Lung (tissue), 12 donors: Measurements from ENCODE around the gene PPP1R15A. TPM values are rescaled to one million over a fixed set of nuclear protein-coding genes. Genes with fewer than 3 reads are reported as not detected.
"Not testable (repeated sequence)": the region's sequence is repeated elsewhere in the genome, so short reads cannot be mapped to it uniquely, and the experiment has no call there.

Experiments
- ATAC-seq: fragments of 200-7000 bp; cut with Tn5 transposase; one replicate; pipeline ENCODE4 v1.9.1; 2020; ENCODE audit warnings: moderate number of reproducible peaks; ENCODE audit not compliant: insufficient read depth, low FRiP score
- DNase-seq, 3 donors: peaks; one replicate each; pipeline ENCODE4 v3.0.0-alpha.2; 2013 to 2017
- H3K27ac ChIP-seq, 2 donors: one replicate each; pipeline ENCODE4 v1.5.1; 2013; ENCODE audit warnings: mild to moderate bottlenecking in 2 of 2, moderate library complexity in 2 of 2, control low read depth in 1 of 2, inconsistent platforms in 1 of 2, low read depth in 1 of 2, low read length in 1 of 2
- H3K27me3 ChIP-seq, 3 donors: one replicate each; pipeline ENCODE4 v1.5.1; 2013; ENCODE audit warnings: low read length in 2 of 3; ENCODE audit not compliant: control insufficient read depth in 3 of 3, insufficient read depth in 3 of 3
- H3K36me3 ChIP-seq, 4 donors: one replicate each; pipeline ENCODE4 v1.5.1; 2013; ENCODE audit warnings: low read length in 4 of 4, mild to moderate bottlenecking in 1 of 4, moderate library complexity in 1 of 4; ENCODE audit not compliant: control insufficient read depth in 4 of 4, insufficient read depth in 4 of 4
- H3K4me1 ChIP-seq, 5 donors: one replicate each; pipeline ENCODE4 v1.5.1; 2013; ENCODE audit warnings: low read length in 5 of 5, mild to moderate bottlenecking in 2 of 5, moderate library complexity in 1 of 5; ENCODE audit not compliant: control insufficient read depth in 5 of 5, insufficient read depth in 5 of 5
- H3K4me3 ChIP-seq: one replicate; pipeline ENCODE4 v1.5.1; 2013; ENCODE audit warnings: mild to moderate bottlenecking, control low read depth, moderate library complexity
- H3K9ac ChIP-seq, 2 donors: one replicate each; pipeline ENCODE4 v1.5.1; 2013; ENCODE audit warnings: low read length in 2 of 2, control low read depth in 1 of 2; ENCODE audit not compliant: insufficient read depth in 1 of 2
- H3K9me3 ChIP-seq, 4 donors: one replicate each; pipeline ENCODE4 v1.5.1; 2013; ENCODE audit warnings: low read length in 3 of 4, mild to moderate bottlenecking in 1 of 4, moderate library complexity in 1 of 4; ENCODE audit not compliant: control insufficient read depth in 4 of 4, insufficient read depth in 3 of 4
- WGBS, 2 donors: extraction: QIAGEN DNeasy Blood & Tissue Kit; methylation state at CpG; one replicate each; pipeline ENCODE4 v1.1.7; 2013; 5-methylcytosine and 5-hydroxymethylcytosine counted together
- polyA plus RNA-seq, 2 donors: library from polyadenylated mRNA; stranded (reverse); fragments of 200-250 nt; gene quantifications; one replicate each; pipeline ENCODE4 v1.2.1, GENCODE V29; 2013
- total RNA-seq, 2 donors: library from RNA; depleted of rRNA in 1 of 2; stranded (reverse); fragments of >200 nt in 1 of 2; gene quantifications; one replicate each; pipeline ENCODE4 v1.2.1, GENCODE V29; 2014 to 2021
- TF ChIP-seq, protein P1 (sequence below): IDR thresholded peaks from 2 replicates; pipeline ENCODE4 v1.5.1; 2012; ENCODE audit warnings: mild to moderate bottlenecking; ENCODE audit errors: control extremely low read depth, extremely low read depth
- donor health status: control.
- donor health status: control.
- donor health status: Bipolar disorder and iron deficiency.
- donor health status: healthy.
- donor health status: DM: yes; HTN: yes; CAD: no.

The PPP1R15A gene
- total and polyA plus RNA-seq, 4 donors, result 101 to 208 (median 153) TPM

DNA sequence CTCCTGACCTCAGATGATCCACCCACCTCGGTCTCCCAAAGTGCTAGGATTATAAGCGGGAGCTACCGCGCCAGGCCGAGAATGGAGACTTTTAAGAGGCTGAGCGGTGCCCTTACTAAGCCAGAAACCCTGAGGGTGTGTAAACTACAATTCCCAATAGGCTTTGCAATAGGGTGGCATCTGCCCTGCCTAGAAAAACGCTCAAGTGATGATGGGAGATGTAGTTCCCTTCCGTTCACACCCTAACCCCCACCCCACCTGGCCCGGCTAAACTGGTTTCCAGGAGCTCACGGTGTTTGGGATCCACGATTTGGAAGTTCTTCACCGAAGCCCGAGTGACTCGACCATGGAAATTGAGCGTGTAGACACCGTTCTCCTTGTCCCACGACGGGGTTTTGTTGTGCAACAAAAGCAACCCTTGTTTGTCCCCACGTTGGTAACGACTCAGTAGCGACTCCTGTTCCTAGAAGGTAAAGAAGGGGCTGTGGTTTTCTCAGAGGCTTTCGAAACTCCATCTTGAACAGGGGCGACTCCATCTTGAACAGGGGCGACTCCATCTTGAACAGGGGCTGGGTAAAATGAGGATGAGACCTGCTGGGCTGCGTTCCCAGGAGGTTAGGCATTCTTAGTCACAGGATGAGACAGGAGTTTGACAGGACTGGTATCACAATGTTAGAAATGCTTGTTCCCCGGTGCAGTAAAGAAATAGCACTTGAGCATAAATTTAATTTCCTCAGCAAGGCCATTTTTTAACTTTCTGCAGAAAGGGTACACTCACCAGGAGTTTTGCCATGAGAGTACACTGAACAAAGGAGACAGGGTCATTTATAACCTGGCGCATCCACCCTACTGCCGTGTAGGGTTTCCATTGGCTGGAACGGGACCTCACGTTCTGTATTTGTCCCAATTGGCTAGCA lies 9.8 kb downstream of the PPP1R15A start:
- no peak overlapping the region for H3K9ac ChIP-seq
- no peak overlapping the region for H3K4me3 ChIP-seq
- H3K4me1 ChIP-seq, result peaks cover 0 to 5% (median 0%) of the 10 kb centered on the region in 5 donors
- no peak for ATAC-seq
- H3K27ac ChIP-seq, result no peak overlapping the region
- TF ChIP-seq, protein P1, sequence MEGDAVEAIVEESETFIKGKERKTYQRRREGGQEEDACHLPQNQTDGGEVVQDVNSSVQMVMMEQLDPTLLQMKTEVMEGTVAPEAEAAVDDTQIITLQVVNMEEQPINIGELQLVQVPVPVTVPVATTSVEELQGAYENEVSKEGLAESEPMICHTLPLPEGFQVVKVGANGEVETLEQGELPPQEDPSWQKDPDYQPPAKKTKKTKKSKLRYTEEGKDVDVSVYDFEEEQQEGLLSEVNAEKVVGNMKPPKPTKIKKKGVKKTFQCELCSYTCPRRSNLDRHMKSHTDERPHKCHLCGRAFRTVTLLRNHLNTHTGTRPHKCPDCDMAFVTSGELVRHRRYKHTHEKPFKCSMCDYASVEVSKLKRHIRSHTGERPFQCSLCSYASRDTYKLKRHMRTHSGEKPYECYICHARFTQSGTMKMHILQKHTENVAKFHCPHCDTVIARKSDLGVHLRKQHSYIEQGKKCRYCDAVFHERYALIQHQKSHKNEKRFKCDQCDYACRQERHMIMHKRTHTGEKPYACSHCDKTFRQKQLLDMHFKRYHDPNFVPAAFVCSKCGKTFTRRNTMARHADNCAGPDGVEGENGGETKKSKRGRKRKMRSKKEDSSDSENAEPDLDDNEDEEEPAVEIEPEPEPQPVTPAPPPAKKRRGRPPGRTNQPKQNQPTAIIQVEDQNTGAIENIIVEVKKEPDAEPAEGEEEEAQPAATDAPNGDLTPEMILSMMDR, result no peak
- WGBS, 2 donors, result 77 to 81% methylated on average over 30 of the region's 30 CpGs
- peaks cover 0 to 10% (median 5%) of the 10 kb centered on the region in 4 donors for H3K36me3 ChIP-seq
- H3K27me3 ChIP-seq, result no peaks in the 10 kb centered on the region
- H3K9me3 ChIP-seq, result no peaks in the 10 kb centered on the region
- DNase-seq, result no peak

DNA sequence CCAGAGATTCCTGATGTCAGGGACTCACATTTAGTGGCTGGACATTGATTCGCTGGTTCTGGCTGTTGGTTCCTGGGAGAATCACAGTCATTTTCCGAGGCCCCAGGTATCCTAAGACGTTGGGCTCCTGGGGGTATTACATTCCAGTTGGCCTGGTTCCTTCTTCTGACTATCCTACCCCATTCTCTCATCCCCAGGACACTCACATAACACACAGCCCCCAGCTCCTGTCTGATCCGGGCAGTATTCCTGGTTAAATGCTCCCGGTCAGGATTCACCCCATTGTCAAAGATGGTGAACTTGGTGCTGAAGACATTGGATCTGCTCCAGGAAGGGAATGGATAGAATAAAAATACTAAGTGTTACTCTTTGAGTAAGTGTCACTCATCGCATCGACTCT lies 11.5 kb downstream of the PPP1R15A start:
- no peak for ATAC-seq
- no peak for DNase-seq
- Histone ChIP-seq H3K36me3 (peaks cover 0 to 3% (median 0%) of the 10 kb centered on the region in 4 donors), H3K27me3 (no peaks in the 10 kb centered on the region), H3K4me1 (no peaks in the 10 kb centered on the region), H3K4me3 (no peak overlapping the region), H3K27ac (no peak overlapping the region), H3K9me3 (no peaks in the 10 kb centered on the region), H3K9ac (no peak overlapping the region)
- TF ChIP-seq, protein P1, result no peak
- WGBS, 2 donors, result 95 to 97% methylated on average over 7 of the region's 7 CpGs

DNA sequence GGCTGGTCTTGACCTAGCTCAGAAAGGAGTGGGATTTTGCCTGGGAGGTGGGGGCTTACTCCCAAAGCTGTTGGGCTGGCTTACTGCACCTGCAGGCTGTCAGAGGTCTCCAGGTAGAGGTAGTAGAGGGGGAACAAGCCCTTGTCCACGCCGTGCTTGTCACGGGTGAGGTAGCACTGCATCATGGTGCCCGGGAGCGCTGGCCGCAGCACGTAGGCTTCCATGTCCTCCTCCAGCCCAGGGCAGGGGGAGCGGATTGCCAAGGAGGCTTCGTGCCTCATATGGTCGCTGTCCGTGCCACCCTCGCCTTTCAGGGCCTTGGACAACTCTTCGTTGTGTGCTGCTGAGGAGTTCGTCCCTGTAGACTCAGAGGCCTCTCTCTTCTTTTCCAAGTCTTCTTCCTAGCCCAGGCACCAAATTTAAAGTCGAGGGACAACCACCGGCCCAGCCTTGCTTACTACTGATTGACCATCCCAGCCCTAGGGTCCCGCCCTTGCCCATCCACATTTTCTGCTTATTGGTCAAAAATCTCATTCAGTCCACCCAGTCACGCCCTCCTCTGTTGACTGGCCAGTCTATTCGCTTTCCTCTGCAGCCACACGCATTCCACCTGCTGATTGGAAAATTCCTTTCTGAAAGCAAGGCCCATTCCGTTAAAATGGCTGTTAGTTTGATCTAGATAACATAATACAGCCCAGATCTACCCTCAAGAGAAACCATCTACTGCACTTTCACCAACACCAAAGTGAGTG lies 15.8 kb downstream of the PPP1R15A start:
- H3K27ac ChIP-seq, result no peak overlapping the region
- ATAC-seq (no peak), DNase-seq (no peak)
- H3K9ac ChIP-seq, result no peak overlapping the region
- WGBS, 2 donors, result 95 to 96% methylated on average over 21 of the region's 21 CpGs
- no peaks in the 10 kb centered on the region for H3K27me3 ChIP-seq
- peaks cover 0 to 1% (median 0%) of the 10 kb centered on the region in 5 donors for H3K4me1 ChIP-seq
- TF ChIP-seq, protein P1, result no peak
- no peaks in the 10 kb centered on the region for H3K9me3 ChIP-seq
- no peak overlapping the region for H3K4me3 ChIP-seq
- no peaks in the 10 kb centered on the region for H3K36me3 ChIP-seq

DNA sequence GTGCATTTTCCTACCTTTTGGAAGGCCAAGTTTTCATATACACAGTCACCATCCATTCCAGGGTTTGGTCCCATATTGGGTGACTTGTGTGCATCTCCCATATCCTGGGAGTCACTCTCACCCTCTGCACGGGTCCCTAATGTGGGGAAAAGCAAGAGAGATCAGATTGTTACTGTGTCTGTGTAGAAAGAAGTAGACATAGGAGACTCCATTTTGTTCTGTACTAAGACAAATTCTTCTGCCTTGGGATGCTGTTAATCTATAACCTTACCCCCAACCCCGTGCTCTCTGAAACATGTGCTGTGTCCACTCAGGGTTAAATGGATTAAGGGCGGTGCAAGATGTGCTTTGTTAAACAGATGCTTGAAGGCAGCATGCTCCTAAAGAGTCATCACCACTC lies 17.3 kb downstream of the PPP1R15A start:
- WGBS, 2 donors, result 76 to 87% methylated on average over 1 of the region's 3 CpGs
- not testable (repeated sequence) for H3K4me3 ChIP-seq, H3K9ac ChIP-seq, H3K36me3 ChIP-seq, H3K9me3 ChIP-seq, ATAC-seq, H3K27me3 ChIP-seq, H3K27ac ChIP-seq, H3K4me1 ChIP-seq, DNase-seq
